K562 (cell line): ENCODE results near the gene DIP2C. TPM values are rescaled to one million over a fixed set of nuclear protein-coding genes. Genes with fewer than 3 reads are reported as not detected.

ENCODE experiments used
- ATAC-seq: fragments of 200-7000 bp; cut with Tn5 transposase; 3 replicates; pipeline ENCODE4 v1.9.1; 2020; ENCODE audit warnings: moderate library complexity
- BruUV-seq: library from RNA; stranded (reverse); fragments of 400-500 nt; replicated peaks from 2 replicates; lab custom pipeline; 2021; lab: Mats Ljungman, UMichigan
- CTCF ChIA-PET: fragments of 300-600 bp; formaldehyde crosslinking; extraction: SDS; loops from one replicate; lab custom pipeline; 2021; ENCODE audit warnings: low intra/inter-chr PET ratio; lab: Yijun Ruan, JAX
- POLR2A ChIA-PET: fragments of 300-600, 350-650 bp; sonication (Branson Sonifier 250); formaldehyde crosslinking; extraction: SDS; loops from one replicate; lab custom pipeline; 2021; ENCODE audit warnings: antibody characterized with exemption, inconsistent platforms; lab: Yijun Ruan, JAX
- DNase-seq, 4 experiments: peaks; one replicate each; pipeline versions ENCODE4 v3.0.0 to v3.0.0-alpha.2; 2011 to 2018; ENCODE audit warnings: low spot score in 3 of 4, mixed read lengths in 3 of 4; ENCODE audit errors: extremely low read depth in 1 of 4
- FAIRE-seq: peaks from 2 replicates; lab custom pipeline; 2011; peaks lifted over from hg19 to GRCh38; lab: Jason Lieb, UNC
- H2AFZ ChIP-seq: 2 replicates; pipeline ENCODE4 v1.6.0; 2011; ENCODE audit warnings: low read depth, low read length, control low read depth, inconsistent platforms
- H3K27ac ChIP-seq: fragments of 200-600 bp; 3 replicates; pipeline ENCODE4 v1.8.0; 2011; ENCODE audit warnings: low read depth, mild to moderate bottlenecking, control low read depth, inconsistent platforms, low read length, moderate library complexity, mixed read lengths; ENCODE audit errors: extremely low read depth
- H3K27me3 ChIP-seq, 2 experiments: fragments of 300-600 bp in 1 of 2; 2 replicates in 1 of 2; 3 replicates in 1 of 2; pipeline versions ENCODE4 v1.6.0 to v1.8.0; 2011; ENCODE audit warnings: inconsistent platforms in 2 of 2, low read length in 2 of 2, mild to moderate bottlenecking in 1 of 2, mixed read lengths in 1 of 2, moderate library complexity in 1 of 2; ENCODE audit not compliant: control insufficient read depth in 2 of 2, insufficient read depth in 2 of 2
- H3K36me3 ChIP-seq: fragments of 300-600 bp; 3 replicates; pipeline ENCODE4 v1.8.0; 2011; ENCODE audit warnings: mild to moderate bottlenecking, low read length, inconsistent platforms; ENCODE audit not compliant: control insufficient read depth, insufficient read depth
- H3K4me1 ChIP-seq, 2 experiments: fragments of 200-600 bp in 1 of 2; replicated peaks in 1 of 2; 2 replicates in 1 of 2; 3 replicates in 1 of 2; pipeline versions ENCODE4 v1.5.1 to v1.8.0; 2011; ENCODE audit warnings: inconsistent platforms in 2 of 2, low read length in 2 of 2, mild to moderate bottlenecking in 1 of 2, mixed read lengths in 1 of 2, moderate library complexity in 1 of 2; ENCODE audit not compliant: control insufficient read depth in 2 of 2, insufficient read depth in 2 of 2
- H3K4me2 ChIP-seq: 2 replicates; pipeline ENCODE4 v1.6.1; 2011; ENCODE audit warnings: low read length, control low read depth, inconsistent platforms, mixed read lengths; ENCODE audit not compliant: insufficient read depth
- H3K4me3 ChIP-seq: fragments of 200-600 bp; sonication (generic), shearing (Covaris generic); 2 replicates; pipeline ENCODE4 v1.5.1; 2016; ENCODE audit warnings: control low read depth, inconsistent platforms
- H3K79me2 ChIP-seq: fragments of 200-600 bp; 3 replicates; pipeline ENCODE4 v1.8.0; 2011; ENCODE audit warnings: low read length, inconsistent platforms; ENCODE audit not compliant: control insufficient read depth, insufficient read depth
- H3K9ac ChIP-seq, 2 experiments: 2 replicates each; pipeline versions ENCODE4 v1.6.0 to v1.6.1; 2011; ENCODE audit warnings: low read depth in 2 of 2, low read length in 2 of 2, control low read depth in 1 of 2, inconsistent platforms in 1 of 2, mild to moderate bottlenecking in 1 of 2, mixed read lengths in 1 of 2; ENCODE audit not compliant: insufficient read depth in 1 of 2
- H3K9me1 ChIP-seq: one replicate; pipeline ENCODE4 v1.6.0; 2011; ENCODE audit warnings: inconsistent platforms, mild to moderate bottlenecking, low read length, moderate library complexity; ENCODE audit not compliant: control insufficient read depth, insufficient read depth
- H3K9me3 ChIP-seq: replicated peaks from 2 replicates; pipeline ENCODE4 v1.5.1; 2011; ENCODE audit warnings: low read depth, low read length, inconsistent platforms; ENCODE audit not compliant: control insufficient read depth, insufficient read depth
- H4K20me1 ChIP-seq: replicated peaks from 2 replicates; pipeline ENCODE4 v1.6.1; 2011; ENCODE audit warnings: low read length, inconsistent platforms, mixed read lengths; ENCODE audit not compliant: control insufficient read depth, insufficient read depth
- POLR2AphosphoS2 ChIP-seq: IDR thresholded peaks from 2 replicates; pipeline ENCODE4 v1.6.1; 2012; ENCODE audit warnings: low read length, improper control_type of control experiment
- ZNF740 ChIP-seq, 3 experiments: fragments of 200-800 bp in 1 of 3; sonication (Bioruptor generic) in 1 of 3; sonication (generic) in 1 of 3; formaldehyde crosslinking in 1 of 3; IDR thresholded peaks; 2 replicates each; pipeline versions ENCODE4 v1.6.1 to v1.8.0; 2016 to 2022; ENCODE audit warnings: mild to moderate bottlenecking in 2 of 3, missing compliant biosample characterization in 2 of 3, missing genetic modification characterization in 2 of 3, missing genetic modification reagents in 1 of 3
- WGBS: fragments of 100-300 bp; shearing (Covaris generic); methylation state at CpG from one replicate; pipeline ENCODE4 v1.1.6; 2016; ENCODE audit warnings: low coverage, mixed read lengths; ENCODE audit not compliant: insufficient coverage; ENCODE audit errors: missing lambda C conversion rate; 5-methylcytosine and 5-hydroxymethylcytosine counted together
- in situ Hi-C: fragments of 300-500 bp; cut with MboI; formaldehyde crosslinking; loops from 4 replicates; pipeline ENCODE4 v1.15.0; 2018; ENCODE audit warnings: inconsistent platforms, mixed read lengths
- intact Hi-C: fragments of 100-400 bp; cut with micrococcal nuclease; formaldehyde crosslinking; loops from 2 replicates; pipeline ENCODE4 v1.14.2; 2022
- polyA plus RNA-seq, 8 experiments: library from polyadenylated mRNA; depleted of rRNA in 4 of 8; stranded (reverse) in 5 of 8; unstranded in 3 of 8; fragments of >200 nt; fragmentation: Nextera tagmentation in 2 of 8; fragmentation: Illumina TruSeq in 1 of 8; extraction: Ambion mirVana in 2 of 8; extraction: Trizol in 1 of 8; gene quantifications; 2 replicates each; pipeline versions ENCODE4 v1.2.1 to v1.2.3, GENCODE V29; 2011 to 2014; ENCODE audit warnings: inconsistent platforms in 1 of 8, missing spikeins in 1 of 8
- total RNA-seq, 7 experiments: library from RNA; depleted of rRNA in 6 of 7; stranded (reverse); fragments of >200 nt in 6 of 7; fragmentation: Illumina TruSeq in 2 of 7; extraction: Trizol in 2 of 7; gene quantifications; 2 replicates each; pipeline versions ENCODE4 v1.2.1 to v1.2.3, GENCODE V29; 2011 to 2021; ENCODE audit warnings: low replicate concordance in 1 of 7

DIP2C gene
- total and polyA plus RNA-seq, 9 of the 15 experiments (the other 6 are each of a cell fraction or from before 2014, with no cell fraction given), result 0.01 TPM; not detected in 8

GRCh38 chr10:608331-609261 lies 80.9 kb downstream of the DIP2C start:
- Histone ChIP-seq H3K27me3 (peaks cover 15 to 41% of the 10 kb centered on the region in 2 experiments; a peak in 4 of 5 replicates), H3K36me3 (no peaks in the 10 kb centered on the region), H3K9ac (no peak overlapping the region), H3K4me3 (no peak overlapping the region), H3K9me1 (no peaks in the 10 kb centered on the region), H3K4me1 (no peaks in the 10 kb centered on the region), H2AFZ (no peak overlapping the region), H4K20me1 (no peaks in the 10 kb centered on the region), H3K27ac (no peak overlapping the region), H3K4me2 (no peak overlapping the region), H3K9me3 (no peaks in the 10 kb centered on the region), H3K79me2 (no peaks in the 10 kb centered on the region)
- CTCF ChIA-PET, result no interaction called here
- POLR2A ChIA-PET, result no interaction called here
- DNase-seq (no peak), FAIRE-seq (no peak), ATAC-seq (no peak)
- no peak for TF ChIP-seq ZNF740 (CRISPR knock-in tag; IDR thresholded peaks at IDR 0.05)
- TF ChIP-seq ZNF740 (tag; IDR thresholded peaks at IDR 0.05), result peak in 1 of 2 experiments; percentile 87; a peak in 1 of 4 replicates
- no peak for TF ChIP-seq POLR2AphosphoS2
- in situ Hi-C loops, result no loop called here
- no TSS peak for BruUV-seq
- intact Hi-C loops, result no loop called here
- WGBS, result 0% methylated on average over 5 of the region's 5 CpGs
